Testis (tissue), 2 donors: ENCODE results near the gene ILDR1.

Source experiments
- CTCF ChIP-seq, 3 experiments: fragments of 450-650 bp in 2 of 3; fragments of 200-600 bp in 1 of 3; sonication (generic) in 1 of 3; IDR thresholded peaks; one replicate each; pipeline ENCODE4 v1.5.1; 2016 to 2019; ENCODE audit warnings: antibody characterized with exemption in 3 of 3, mild to moderate bottlenecking in 2 of 3, moderate library complexity in 1 of 3
- POLR2A ChIP-seq: fragments of 450-650 bp; IDR thresholded peaks from one replicate; pipeline ENCODE4 v1.6.1; 2017; ENCODE audit warnings: antibody characterized with exemption, mild to moderate bottlenecking, moderate library complexity

- TF ChIP-seq POLR2A (no peak), CTCF (IDR thresholded peaks at IDR 0.05) (no peak)
Measured at GRCh38 chr3:121956363-121956762, 65.7 kb downstream of the ILDR1 start.
